GM12878 (cell line): ENCODE results near the gene RASSF4. TPM values are rescaled to one million over a fixed set of nuclear protein-coding genes. Genes with fewer than 3 reads are reported as not detected.

Experiments used
- ATAC-seq: fragments of 200-7000 bp; cut with Tn5 transposase; 3 replicates; pipeline ENCODE4 v1.9.1; 2020; ENCODE audit warnings: mild to moderate bottlenecking, moderate library complexity
- BruUV-seq: library from RNA; stranded (reverse); fragments of 400-500 nt; replicated peaks from 2 replicates; lab custom pipeline; 2021; lab: Mats Ljungman, UMichigan
- CTCF ChIA-PET: fragments of 300-600 bp; sonication (Branson Sonifier 250); formaldehyde crosslinking; extraction: SDS; loops from one replicate; lab custom pipeline; 2021; ENCODE audit warnings: inconsistent platforms; lab: Yijun Ruan, JAX
- POLR2A ChIA-PET: fragments of 350-600 bp; formaldehyde crosslinking; extraction: SDS; loops from one replicate; lab custom pipeline; 2021; ENCODE audit warnings: inconsistent platforms; lab: Charles Lee
- RAD21 ChIA-PET: fragments of 300-600 bp; sonication (Branson Sonifier 250); formaldehyde crosslinking; loops from one replicate; lab custom pipeline; 2023; ENCODE audit warnings: antibody characterized with exemption; ENCODE audit not compliant: unreplicated experiment; lab: Charles Lee
- SMC1A ChIA-PET: fragments of 300-600 bp; sonication (Branson Sonifier 250); formaldehyde crosslinking; loops from one replicate; lab custom pipeline; 2023; ENCODE audit not compliant: unreplicated experiment, uncharacterized antibody; lab: Charles Lee
- DNase-seq: peaks from one replicate; pipeline ENCODE4 v3.0.0-alpha.2; 2011; ENCODE audit warnings: low read depth, low spot score
- FAIRE-seq: peaks from 3 replicates; lab custom pipeline; 2011; peaks lifted over from hg19 to GRCh38; lab: Jason Lieb, UNC
- H2AFZ ChIP-seq: 2 replicates; pipeline ENCODE4 v1.6.0; 2011; ENCODE audit warnings: low read depth, low read length, control low read depth; ENCODE audit not compliant: control insufficient read depth
- H3K27ac ChIP-seq: 2 replicates; pipeline ENCODE4 v1.5.1; 2011; ENCODE audit warnings: control low read depth; ENCODE audit not compliant: control insufficient read depth, insufficient read depth
- H3K27me3 ChIP-seq, 2 experiments: replicated peaks in 1 of 2; 2 replicates each; pipeline versions ENCODE4 v1.6.0 to v1.6.1; 2011; ENCODE audit warnings: low read length in 1 of 2; ENCODE audit not compliant: control insufficient read depth in 2 of 2, insufficient read depth in 2 of 2
- H3K36me3 ChIP-seq, 2 experiments: 2 replicates each; pipeline ENCODE4 v1.5.1; 2011; ENCODE audit warnings: low read length in 1 of 2; ENCODE audit not compliant: control insufficient read depth in 2 of 2, insufficient read depth in 2 of 2
- H3K4me1 ChIP-seq: 2 replicates; pipeline ENCODE4 v1.6.1; 2011; ENCODE audit warnings: mild to moderate bottlenecking, low read length, moderate library complexity, mixed read lengths; ENCODE audit not compliant: control insufficient read depth, insufficient read depth
- H3K4me2 ChIP-seq: 2 replicates; pipeline ENCODE4 v1.6.0; 2011; ENCODE audit warnings: control low read depth; ENCODE audit not compliant: control insufficient read depth, insufficient read depth
- H3K4me3 ChIP-seq: fragments of 200-600 bp; sonication (generic); 2 replicates; pipeline ENCODE4 v1.5.1; 2016
- H3K79me2 ChIP-seq: 2 replicates; pipeline ENCODE4 v1.6.0; 2011; ENCODE audit warnings: low read length; ENCODE audit not compliant: control insufficient read depth, insufficient read depth
- H3K9ac ChIP-seq: 2 replicates; pipeline ENCODE4 v1.8.0; 2011; ENCODE audit warnings: low read length, control low read depth, mixed read lengths; ENCODE audit not compliant: control insufficient read depth, insufficient read depth
- H3K9me3 ChIP-seq: replicated peaks from 3 replicates; pipeline ENCODE4 v1.5.1; 2011; ENCODE audit warnings: mild to moderate bottlenecking, low read length; ENCODE audit not compliant: control insufficient read depth, insufficient read depth
- H4K20me1 ChIP-seq: 2 replicates; pipeline ENCODE4 v1.6.0; 2011; ENCODE audit not compliant: control insufficient read depth, insufficient read depth
- BCL11A ChIP-seq: IDR thresholded peaks from 2 replicates; pipeline ENCODE4 v1.6.1; 2011; ENCODE audit warnings: low read depth, low read length
- CBX3 ChIP-seq: fragments of 200-600 bp; sonication (generic); IDR thresholded peaks from 2 replicates; pipeline ENCODE4 v1.6.1; 2016; ENCODE audit warnings: low read depth, borderline replicate concordance
- CBX5 ChIP-seq: sonication (generic); IDR thresholded peaks from 2 replicates; pipeline ENCODE4 v1.6.1; 2016; ENCODE audit warnings: low read depth, moderate library complexity, mild to moderate bottlenecking, inconsistent platforms
- CHD2 ChIP-seq: IDR thresholded peaks from 2 replicates; pipeline ENCODE4 v1.6.1; 2011; ENCODE audit warnings: low read depth, low read length, improper control_type of control experiment, borderline replicate concordance
- E4F1 ChIP-seq: fragments of 450-650 bp; IDR thresholded peaks from 2 replicates; pipeline ENCODE4 v1.6.1; 2018; ENCODE audit warnings: borderline replicate concordance, mild to moderate bottlenecking; ENCODE audit not compliant: partially characterized antibody
- ESRRA ChIP-seq: IDR thresholded peaks from 2 replicates; pipeline ENCODE4 v1.6.1; 2012; ENCODE audit warnings: mild to moderate bottlenecking, low read length, improper control_type of control experiment
- FOS ChIP-seq: IDR thresholded peaks from 3 replicates; pipeline ENCODE4 v1.6.1; 2011; ENCODE audit warnings: borderline replicate concordance; ENCODE audit not compliant: insufficient read length; ENCODE audit errors: extremely low read depth
- KAT2A ChIP-seq: conservative IDR thresholded peaks from 2 replicates; pipeline ENCODE4 v1.6.1; 2011; ENCODE audit warnings: low read depth, low read length; ENCODE audit not compliant: control insufficient read depth
- MXI1 ChIP-seq: fragments of 150-350 bp; IDR thresholded peaks from 2 replicates; pipeline ENCODE4 v1.6.1; 2011; ENCODE audit warnings: low read depth, mild to moderate bottlenecking, inconsistent platforms, low read length, improper control_type of control experiment
- PKNOX1 ChIP-seq: fragments of 450-650 bp; IDR thresholded peaks from 2 replicates; pipeline ENCODE4 v1.6.1; 2016; ENCODE audit warnings: mild to moderate bottlenecking
- RAD51 ChIP-seq: fragments of 450-650 bp; IDR thresholded peaks from 2 replicates; pipeline ENCODE4 v1.6.1; 2016; ENCODE audit warnings: moderate library complexity, mild to moderate bottlenecking, inconsistent platforms
- RELA ChIP-seq: fragments of 450-650 bp; IDR thresholded peaks from 2 replicates; pipeline ENCODE4 v1.8.0; 2014; ENCODE audit warnings: borderline replicate concordance; ENCODE audit not compliant: partially characterized antibody
- SKIL ChIP-seq: fragments of 450-650 bp; IDR thresholded peaks from 2 replicates; pipeline ENCODE4 v1.6.1; 2017; ENCODE audit warnings: mild to moderate bottlenecking, low read depth, inconsistent platforms; ENCODE audit not compliant: poor library complexity, severe bottlenecking
- SMAD1 ChIP-seq: fragments of 450-650 bp; IDR thresholded peaks from 2 replicates; pipeline ENCODE4 v1.6.1; 2018; ENCODE audit warnings: mild to moderate bottlenecking, low read depth; ENCODE audit not compliant: partially characterized antibody
- SP1 ChIP-seq: IDR thresholded peaks from one replicate; pipeline ENCODE4 v1.6.1; 2011; ENCODE audit warnings: low read depth, low read length
- SREBF1 ChIP-seq: IDR thresholded peaks from 2 replicates; pipeline ENCODE4 v1.6.1; 2012; ENCODE audit warnings: mild to moderate bottlenecking, low read length
- SRF ChIP-seq, 2 experiments: IDR thresholded peaks; 2 replicates each; pipeline ENCODE4 v1.6.1; 2011; ENCODE audit warnings: low read depth in 2 of 2, low read length in 2 of 2, mild to moderate bottlenecking in 1 of 2, moderate library complexity in 1 of 2
- WRNIP1 ChIP-seq: IDR thresholded peaks from 2 replicates; pipeline ENCODE4 v1.6.1; 2011; ENCODE audit warnings: low read depth, low read length, improper control_type of control experiment, borderline replicate concordance
- WGBS: methylation state at CpG from one replicate; pipeline ENCODE4 v1.1.6; 2016; ENCODE audit warnings: low lambda C conversion rate; ENCODE audit not compliant: insufficient replicate concordance, insufficient coverage; ENCODE audit errors: missing lambda C conversion rate; 5-methylcytosine and 5-hydroxymethylcytosine counted together
- in situ Hi-C: fragments of 300-500 bp; cut with MboI; formaldehyde crosslinking; loops from 9 replicates; pipeline ENCODE4 v1.14.3; 2018; ENCODE audit warnings: mixed read lengths
- intact Hi-C: fragments of 100-400 bp; cut with micrococcal nuclease; formaldehyde crosslinking; loops from one replicate; pipeline ENCODE4 v1.14.2; 2022; ENCODE audit not compliant: unreplicated experiment
- polyA plus RNA-seq, 11 experiments: library from polyadenylated mRNA; depleted of rRNA in 4 of 11; unstranded in 6 of 11; stranded (reverse) in 5 of 11; fragments of >200 nt; fragmentation: Nextera tagmentation in 4 of 11; fragmentation: Illumina TruSeq in 1 of 11; extraction: Ambion mirVana in 4 of 11; extraction: Trizol in 1 of 11; gene quantifications; 1 replicate in 1 of 11; 2 replicates in 10 of 11; pipeline versions ENCODE4 v1.2.1 to v1.2.3, GENCODE V29; 2011 to 2016; ENCODE audit warnings: inconsistent platforms in 2 of 11, missing spikeins in 2 of 11, low read depth in 1 of 11
- total RNA-seq, 4 experiments: library from RNA; depleted of rRNA in 3 of 4; stranded (reverse); fragments of >200 nt in 3 of 4; fragmentation: Illumina TruSeq in 1 of 4; extraction: Trizol in 1 of 4; gene quantifications; 2 replicates each; pipeline versions ENCODE4 v1.2.1 to v1.2.3, GENCODE V29; 2013 to 2021

RASSF4 gene
- total and polyA plus RNA-seq, 10 of the 15 experiments (the other 5 are each of a cell fraction or from before 2014, with no cell fraction given) = 3.7 to 71.1 (median 16.8) TPM

GRCh38 chr10:44966129-44966815 is 6.7 kb downstream of the RASSF4 start:
- Histone ChIP-seq H3K9me3 (no peaks in the 10 kb centered on the region), H2AFZ (peak overlapping the region; percentile 67), H3K4me2 (peak overlapping the region; percentile 82), H3K27me3 (no peaks in the 10 kb centered on the region), H4K20me1 (no peaks in the 10 kb centered on the region), H3K79me2 (peaks cover 23% of the 10 kb centered on the region), H3K4me1 (peaks cover 75% of the 10 kb centered on the region), H3K9ac (peak overlapping the region; percentile 40; the same call in 1 of the 2 replicates), H3K27ac (peak overlapping the region; percentile 85), H3K4me3 (peak overlapping the region; percentile 50; the same call in 1 of the 2 replicates), H3K36me3 (peaks cover 0 to 4% of the 10 kb centered on the region in 2 experiments; a peak in 2 of 4 replicates)
- RAD21 ChIA-PET = interaction anchor here (1.2 to 9.2 kb wide), 6 partner anchors 7 to 34 kb away, joined by 3 to 124 read pairs (median 44); partner anchors contain the start of genes DEPP1 and ZNF22
- FAIRE-seq = no peak
- BruUV-seq = no TSS peak
- CTCF ChIA-PET = interaction anchor here (0.6 to 9.1 kb wide), 15 partner anchors 8 to 1547 kb away, joined by 3 to 116 read pairs (median 4); no protein-coding TSS in a partner anchor
- no peak for DNase-seq
- peak; percentile 20 for ATAC-seq
- SMC1A ChIA-PET = interaction anchor here (0.8 to 9.3 kb wide), 11 partner anchors 9 to 40 kb away, joined by 3 to 147 read pairs (median 5); partner anchors contain the start of genes DEPP1 and ZNF22
- intact Hi-C loops = loop anchor here (1.0 to 10.0 kb wide), 4 partner anchors 9 to 1821 kb away; partner anchors contain the start of gene ALOX5
- in situ Hi-C loops = loop anchor here (10.0 to 25.0 kb wide), 2 partner anchors 1561 to 1804 kb away; partner anchors contain the start of gene HNRNPF
- POLR2A ChIA-PET = interaction anchor here (0.6 to 14.0 kb wide), 7 partner anchors 8 to 70 kb away, joined by 3 to 174 read pairs (median 3); partner anchors contain the start of gene DEPP1
- WGBS = 23% methylated on average over 8 of the region's 8 CpGs
- no peak for TF ChIP-seq SREBF1
- TF ChIP-seq CHD2 = no peak
- TF ChIP-seq SRF (IDR thresholded peaks at IDR 0.05; ENCODE audit: low read depth in 2 of 2, low read length in 2 of 2) = no peak
- TF ChIP-seq PKNOX1 = no peak
- TF ChIP-seq CBX5 = no peak
- no peak for TF ChIP-seq WRNIP1
- TF ChIP-seq SKIL = no peak
- TF ChIP-seq E4F1 = no peak
- no peak for TF ChIP-seq KAT2A
- TF ChIP-seq RAD51 = no peak
- TF ChIP-seq MXI1 = no peak
- no peak for TF ChIP-seq BCL11A
- TF ChIP-seq SMAD1 = no peak
- no peak for TF ChIP-seq FOS
- TF ChIP-seq CBX3 = no peak
- TF ChIP-seq ESRRA = no peak
- no peak for TF ChIP-seq RELA
- TF ChIP-seq SP1 = no peak
